AG04450 (cell line): ENCODE results near the gene KRT4. TPM values are rescaled to one million over a fixed set of nuclear protein-coding genes. Genes with fewer than 3 reads are reported as not detected.

ENCODE experiments used
- CTCF ChIA-PET: fragments of 300-600, 350-600 bp; formaldehyde crosslinking; extraction: SDS; loops from one replicate; lab custom pipeline; 2022; ENCODE audit warnings: antibody characterized with exemption, inconsistent platforms; lab: Charles Lee
- POLR2A ChIA-PET: fragments of 350-600 bp; formaldehyde crosslinking; extraction: SDS; loops from one replicate; lab custom pipeline; 2021; ENCODE audit warnings: antibody characterized with exemption, inconsistent platforms; lab: Yijun Ruan, JAX
- DNase-seq: peaks from one replicate; pipeline ENCODE4 v3.0.0-alpha.2; 2011; ENCODE audit warnings: low read depth, low spot score
- H3K27ac ChIP-seq: one replicate; pipeline ENCODE4 v1.5.1; 2012; ENCODE audit warnings: low read depth, low read length, control low read depth
- H3K27me3 ChIP-seq: one replicate; pipeline ENCODE4 v1.6.0; 2012; ENCODE audit warnings: low read length; ENCODE audit not compliant: control insufficient read depth, insufficient read depth
- H3K4me3 ChIP-seq: 2 replicates; pipeline ENCODE4 v1.5.1; 2011; ENCODE audit warnings: mild to moderate bottlenecking, low read depth, low read length, control low read depth
- H3K9me3 ChIP-seq: 2 replicates; pipeline ENCODE4 v1.5.1; 2012; ENCODE audit warnings: low read length; ENCODE audit not compliant: control insufficient read depth, insufficient read depth
- polyA plus RNA-seq: library from polyadenylated mRNA; depleted of rRNA; stranded (reverse); fragments of >200 nt; gene quantifications from 2 replicates; pipeline ENCODE4 v1.2.3, GENCODE V29; 2011
- TF ChIP-seq, protein P1 (sequence below): IDR thresholded peaks from 2 replicates; pipeline ENCODE4 v1.5.1; 2011; ENCODE audit warnings: low read depth, low read length, control low read depth, inconsistent platforms

KRT4 gene
- polyA plus RNA-seq, 1 experiment: 0.16 TPM

DNA sequence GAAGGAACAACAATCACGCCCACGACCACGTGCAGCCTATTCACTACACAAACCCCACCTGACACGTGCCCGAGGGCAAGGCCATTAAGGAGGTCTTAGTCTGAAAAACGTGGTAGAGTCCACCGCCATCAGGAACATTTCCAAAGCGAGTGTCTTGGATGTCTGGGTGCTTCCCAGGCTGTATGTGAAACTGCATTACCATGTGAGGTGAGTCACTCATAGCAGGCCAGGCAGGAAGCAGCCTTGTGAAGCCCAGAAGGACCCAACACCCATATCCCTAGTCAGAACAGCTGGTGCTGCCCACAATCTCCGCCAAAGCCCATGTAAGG is 23.5 kb upstream of the KRT4 start:
- no peaks in the 10 kb centered on the region for H3K9me3 ChIP-seq
- TF ChIP-seq, protein P1, sequence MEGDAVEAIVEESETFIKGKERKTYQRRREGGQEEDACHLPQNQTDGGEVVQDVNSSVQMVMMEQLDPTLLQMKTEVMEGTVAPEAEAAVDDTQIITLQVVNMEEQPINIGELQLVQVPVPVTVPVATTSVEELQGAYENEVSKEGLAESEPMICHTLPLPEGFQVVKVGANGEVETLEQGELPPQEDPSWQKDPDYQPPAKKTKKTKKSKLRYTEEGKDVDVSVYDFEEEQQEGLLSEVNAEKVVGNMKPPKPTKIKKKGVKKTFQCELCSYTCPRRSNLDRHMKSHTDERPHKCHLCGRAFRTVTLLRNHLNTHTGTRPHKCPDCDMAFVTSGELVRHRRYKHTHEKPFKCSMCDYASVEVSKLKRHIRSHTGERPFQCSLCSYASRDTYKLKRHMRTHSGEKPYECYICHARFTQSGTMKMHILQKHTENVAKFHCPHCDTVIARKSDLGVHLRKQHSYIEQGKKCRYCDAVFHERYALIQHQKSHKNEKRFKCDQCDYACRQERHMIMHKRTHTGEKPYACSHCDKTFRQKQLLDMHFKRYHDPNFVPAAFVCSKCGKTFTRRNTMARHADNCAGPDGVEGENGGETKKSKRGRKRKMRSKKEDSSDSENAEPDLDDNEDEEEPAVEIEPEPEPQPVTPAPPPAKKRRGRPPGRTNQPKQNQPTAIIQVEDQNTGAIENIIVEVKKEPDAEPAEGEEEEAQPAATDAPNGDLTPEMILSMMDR: no peak
- peak overlapping the region; percentile 31 for H3K27ac ChIP-seq
- no peaks in the 10 kb centered on the region for H3K27me3 ChIP-seq
- no peak overlapping the region for H3K4me3 ChIP-seq
- POLR2A ChIA-PET: interaction anchor here (0.5 to 0.6 kb wide), 2 partner anchors 101 to 333 kb away, joined by 5 to 7 read pairs; no protein-coding TSS in a partner anchor
- CTCF ChIA-PET: interaction anchor here (0.9 kb wide), 1 partner anchor 43 kb away, joined by 3 read pairs; no protein-coding TSS in a partner anchor
- DNase-seq: peak; percentile 68

DNA sequence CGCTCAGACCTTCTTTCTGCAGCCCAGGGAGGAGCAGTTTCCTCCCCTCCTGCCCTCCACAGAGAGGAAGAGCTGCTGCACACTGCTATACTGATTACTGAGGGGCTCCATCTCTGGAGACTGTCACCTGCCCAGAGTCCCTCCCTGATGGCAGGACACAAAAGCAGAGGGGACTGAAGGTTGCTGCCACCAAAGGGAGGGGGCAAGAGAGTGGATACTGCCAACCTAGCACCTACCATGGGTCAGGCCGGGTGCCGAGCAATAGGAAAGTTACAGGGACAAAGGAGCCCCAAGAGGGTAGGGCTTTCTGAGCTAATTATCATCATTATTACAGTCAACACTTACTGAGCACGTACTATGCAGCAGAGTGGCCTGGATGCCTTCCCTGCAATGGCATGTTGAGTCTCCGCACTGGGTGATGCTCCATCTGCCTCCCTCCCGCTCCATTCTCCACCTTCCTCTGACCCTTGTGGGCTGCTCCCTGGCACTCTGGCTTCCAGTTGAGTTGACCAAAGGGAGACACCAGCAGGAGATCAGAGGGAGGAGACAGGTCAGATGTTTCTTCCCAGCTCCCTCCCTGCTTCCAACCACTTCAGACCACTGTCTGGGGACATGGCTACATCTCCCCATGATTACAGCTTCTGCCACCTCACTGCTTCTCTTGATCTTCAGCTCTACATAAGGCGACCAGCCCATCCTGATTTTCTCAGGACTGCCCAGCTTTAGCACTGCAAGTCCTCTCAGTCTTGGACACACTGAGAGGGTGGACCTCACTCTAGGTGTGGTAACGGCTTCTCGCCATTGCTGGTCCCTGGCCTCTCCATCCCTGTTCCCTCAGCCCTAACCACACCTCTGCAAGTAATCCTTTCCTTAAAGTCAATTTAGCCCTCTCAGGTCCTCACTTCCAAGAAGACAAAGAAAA is 22.8 kb upstream of the KRT4 start:
- H3K27me3 ChIP-seq: no peaks in the 10 kb centered on the region
- CTCF ChIA-PET: no interaction called here
- peak overlapping the region; percentile 21 for H3K27ac ChIP-seq
- no peaks in the 10 kb centered on the region for H3K9me3 ChIP-seq
- POLR2A ChIA-PET: interaction anchor here (0.5 kb wide), 1 partner anchor 101 kb away, joined by 5 read pairs; no protein-coding TSS in a partner anchor
- H3K4me3 ChIP-seq: no peak overlapping the region
- no peak for DNase-seq
- TF ChIP-seq, protein P1: no peak

DNA sequence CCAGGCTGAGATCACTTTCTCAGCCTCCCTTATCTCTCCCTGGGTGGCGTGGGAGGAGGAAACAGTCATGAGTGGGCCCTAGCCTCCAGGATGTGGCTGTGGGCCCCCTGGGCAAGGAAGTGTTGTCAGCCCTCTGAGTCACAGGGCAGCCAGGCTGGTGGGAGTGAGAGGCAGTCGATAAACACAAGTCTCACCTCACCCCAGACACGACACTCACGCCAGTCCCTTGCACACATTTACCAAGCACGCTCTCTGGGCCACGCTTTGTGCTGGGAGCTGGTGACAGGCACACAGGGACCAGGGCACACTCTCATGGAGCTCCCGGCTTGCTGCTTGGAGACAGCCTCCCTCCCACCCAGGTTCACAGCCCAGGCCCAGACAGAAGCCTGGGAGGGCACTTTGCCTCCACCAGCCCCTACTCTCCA is 22.1 kb upstream of the KRT4 start:
- POLR2A ChIA-PET: no interaction called here
- no peaks in the 10 kb centered on the region for H3K27me3 ChIP-seq
- H3K27ac ChIP-seq: peak overlapping the region; percentile 21
- H3K4me3 ChIP-seq: no peak overlapping the region
- no peak for DNase-seq
- CTCF ChIA-PET: no interaction called here
- TF ChIP-seq, protein P1: no peak
- H3K9me3 ChIP-seq: no peaks in the 10 kb centered on the region

DNA sequence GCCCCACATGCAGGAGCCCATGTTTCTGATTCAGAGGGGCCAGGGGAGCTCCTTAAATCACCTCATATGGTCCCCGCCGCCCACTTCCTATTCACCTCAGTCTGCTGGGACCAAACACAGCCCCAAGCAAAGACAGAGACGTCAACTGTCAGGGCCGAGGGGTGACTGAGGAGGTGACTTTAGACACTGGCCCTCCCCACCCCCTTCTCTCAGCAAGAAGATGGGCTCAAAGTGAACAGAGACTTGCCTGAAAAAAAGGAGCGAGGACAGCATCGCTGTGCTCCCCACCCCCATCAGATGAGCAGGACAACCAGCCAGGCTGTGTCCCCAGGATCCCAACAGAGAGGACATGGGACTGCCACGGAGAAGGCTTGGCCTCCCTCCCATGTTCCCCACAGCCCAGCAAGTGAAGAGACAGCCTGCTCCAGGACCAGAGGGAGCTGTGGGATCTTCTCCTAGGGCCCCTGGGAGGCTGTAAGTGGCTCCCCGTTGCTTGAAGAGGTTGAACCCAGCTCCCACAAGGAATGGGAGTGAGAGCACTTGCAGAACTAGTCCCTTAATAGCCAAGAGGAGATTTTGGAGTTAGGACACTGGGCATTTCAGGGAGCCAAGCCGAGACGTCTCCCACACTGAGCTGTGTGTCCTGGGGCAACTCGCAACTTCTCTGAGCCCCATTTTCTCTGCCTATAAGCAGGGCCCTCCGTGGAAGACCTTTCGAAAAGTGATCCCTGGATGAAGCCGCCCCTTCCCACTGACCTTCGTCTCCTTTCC is 21.5 kb upstream of the KRT4 start:
- TF ChIP-seq, protein P1: no peak
- H3K9me3 ChIP-seq: no peaks in the 10 kb centered on the region
- ChIA-PET CTCF (no interaction called here), POLR2A (interaction anchor here (0.6 kb wide), 1 partner anchor 1356 kb away, joined by 3 read pairs; no protein-coding TSS in a partner anchor)
- no peak overlapping the region for H3K4me3 ChIP-seq
- DNase-seq: no peak
- H3K27me3 ChIP-seq: no peaks in the 10 kb centered on the region
- H3K27ac ChIP-seq: no peak overlapping the region

DNA sequence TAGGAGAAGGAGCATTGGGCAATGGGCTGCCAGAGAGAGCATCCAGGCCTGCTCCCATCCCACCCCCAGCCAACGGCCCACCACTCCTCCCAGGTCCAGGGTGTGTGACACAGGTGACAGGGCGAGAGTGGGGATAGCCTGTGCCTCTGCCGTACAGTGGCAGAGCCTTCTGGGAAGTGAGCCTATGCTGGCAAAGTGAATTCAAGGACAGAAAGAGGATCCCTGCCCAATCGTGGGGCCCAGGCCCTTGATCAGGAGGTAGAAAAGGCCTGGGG is 20.7 kb upstream of the KRT4 start:
- H3K9me3 ChIP-seq: no peaks in the 10 kb centered on the region
- no peak overlapping the region for H3K27ac ChIP-seq
- TF ChIP-seq, protein P1: no peak
- CTCF ChIA-PET: no interaction called here
- POLR2A ChIA-PET: no interaction called here
- no peaks in the 10 kb centered on the region for H3K27me3 ChIP-seq
- H3K4me3 ChIP-seq: no peak overlapping the region
- no peak for DNase-seq
